ENCODE data around the gene SENP1.

DNA sequence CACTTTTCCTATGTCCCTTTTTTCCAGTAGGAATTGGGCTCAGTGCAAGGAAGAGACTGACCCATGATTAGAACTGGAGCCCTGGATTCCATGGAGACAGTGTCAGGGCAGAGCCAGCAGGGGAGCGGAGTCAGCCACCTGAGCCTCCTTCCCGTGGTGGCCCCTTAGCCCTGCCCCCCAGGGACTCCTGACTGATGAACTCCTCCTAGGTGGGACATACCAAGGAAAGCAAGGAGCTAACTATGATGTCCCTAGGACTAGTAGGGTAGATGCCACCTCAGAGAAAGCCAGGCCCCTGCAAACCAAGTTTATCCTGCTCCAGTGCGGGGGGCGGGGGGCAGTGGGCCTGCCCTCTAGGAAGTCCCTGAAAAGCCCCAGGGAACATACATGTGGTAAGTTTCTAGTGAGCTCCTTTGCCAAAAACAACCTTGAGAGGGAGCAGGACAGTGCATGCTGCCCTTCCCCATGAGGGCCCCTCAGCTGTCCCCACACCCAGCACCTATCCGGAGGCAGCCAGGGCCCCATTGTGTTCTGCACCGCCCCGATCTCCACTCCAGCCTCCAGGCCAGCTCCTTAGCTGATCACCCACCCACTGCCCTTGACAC lies 95.4 kb downstream of the SENP1 start:
- no peak for TF ChIP-seq EZH2 (IDR thresholded peaks at IDR 0.05; ENCODE audit: borderline replicate concordance, insufficient read depth, low read length, poor library complexity, severe bottlenecking)
- no peak for TF ChIP-seq POLR2AphosphoS5 (IDR thresholded peaks at IDR 0.05)
- TF ChIP-seq MXI1 (conservative IDR thresholded peaks at IDR 0.05; ENCODE audit: poor library complexity, severe bottlenecking) = no peak
